ENCODE results near the gene PPP1R3F. TPM values are rescaled to one million over a fixed set of nuclear protein-coding genes. Genes with fewer than 3 reads are reported as not detected.
A peak's percentile ranks its signal among the peaks of the same experiment; 100 is the strongest.

The PPP1R3F gene
- total and polyA plus RNA-seq, 2 donors from 2014 or later, result 4.5 to 5.1 TPM

- Histone ChIP-seq H3K9ac (ENCODE audit: low read length in 3 of 3) (no peak overlapping the region), H3K27me3 (ENCODE audit: control insufficient read depth, insufficient read depth, low read length) (no peaks in the 10 kb centered on the region), H3K36me3 (ENCODE audit: control insufficient read depth in 2 of 3, insufficient read depth in 3 of 3, low read length in 3 of 3) (no peaks in the 10 kb centered on the region), H3K4me3 (ENCODE audit: low read length in 3 of 3) (no peak overlapping the region), H3K9me3 (ENCODE audit: control insufficient read depth in 2 of 3, insufficient read depth in 1 of 3, low read length in 3 of 3) (no peaks in the 10 kb centered on the region), H3K4me1 (ENCODE audit: control insufficient read depth in 2 of 3, insufficient read depth in 2 of 3, low read depth in 1 of 3, low read length in 3 of 3) (no peaks in the 10 kb centered on the region), H3K27ac (ENCODE audit: low read depth in 2 of 2, low read length in 2 of 2) (no peak overlapping the region)
- DNase-seq, result peak in 1 of 5 donors; percentile 29
- no peak for TF ChIP-seq CTCF (IDR thresholded peaks at IDR 0.05; ENCODE audit: borderline replicate concordance, extremely low read depth, insufficient read depth)
- FAIRE-seq, result no peak
- intact Hi-C loops (cut with DNase I), result no loop called here
These were observed 13.2 kb upstream of the PPP1R3F start for GRCh38 chrX:49256268-49256995.

- no peak for TF ChIP-seq CTCF (IDR thresholded peaks at IDR 0.05; ENCODE audit: borderline replicate concordance, extremely low read depth, insufficient read depth)
- H3K27me3 ChIP-seq (ENCODE audit: control insufficient read depth, insufficient read depth, low read length), result no peaks in the 10 kb centered on the region
- DNase-seq (peak in 1 of 5 donors; percentile 73), FAIRE-seq (no peak)
- H3K9ac ChIP-seq (ENCODE audit: low read length in 3 of 3), result no peak overlapping the region
- H3K27ac ChIP-seq (ENCODE audit: low read depth in 2 of 2, low read length in 2 of 2), result no peak overlapping the region
- no peaks in the 10 kb centered on the region for H3K9me3 ChIP-seq (ENCODE audit: control insufficient read depth in 2 of 3, insufficient read depth in 1 of 3, low read length in 3 of 3)
- H3K36me3 ChIP-seq (ENCODE audit: control insufficient read depth in 2 of 3, insufficient read depth in 3 of 3, low read length in 3 of 3), result no peaks in the 10 kb centered on the region
- H3K4me3 ChIP-seq (ENCODE audit: low read length in 3 of 3), result no peak overlapping the region
- intact Hi-C loops (cut with DNase I), result no loop called here
- no peaks in the 10 kb centered on the region for H3K4me1 ChIP-seq (ENCODE audit: control insufficient read depth in 2 of 3, insufficient read depth in 2 of 3, low read depth in 1 of 3, low read length in 3 of 3)
These were observed 12.4 kb upstream of the PPP1R3F start for GRCh38 chrX:49257074-49257790.

GRCh38 chrX:49257846-49258748, 11.5 kb upstream of the PPP1R3F start:
- no peaks in the 10 kb centered on the region for H3K9me3 ChIP-seq (ENCODE audit: control insufficient read depth in 2 of 3, insufficient read depth in 1 of 3, low read length in 3 of 3)
- DNase-seq (peak in 1 of 5 donors; percentile 49), FAIRE-seq (no peak)
- H3K9ac ChIP-seq (ENCODE audit: low read length in 3 of 3), result no peak overlapping the region
- H3K4me3 ChIP-seq (ENCODE audit: low read length in 3 of 3), result no peak overlapping the region
- intact Hi-C loops (cut with DNase I), result no loop called here
- H3K27me3 ChIP-seq (ENCODE audit: control insufficient read depth, insufficient read depth, low read length), result no peaks in the 10 kb centered on the region
- H3K36me3 ChIP-seq (ENCODE audit: control insufficient read depth in 2 of 3, insufficient read depth in 3 of 3, low read length in 3 of 3), result no peaks in the 10 kb centered on the region
- TF ChIP-seq CTCF (IDR thresholded peaks at IDR 0.05; ENCODE audit: borderline replicate concordance, extremely low read depth, insufficient read depth), result no peak
- no peaks in the 10 kb centered on the region for H3K4me1 ChIP-seq (ENCODE audit: control insufficient read depth in 2 of 3, insufficient read depth in 2 of 3, low read depth in 1 of 3, low read length in 3 of 3)
- H3K27ac ChIP-seq (ENCODE audit: low read depth in 2 of 2, low read length in 2 of 2), result no peak overlapping the region
